ENCODE results near the gene SOCS3.
A peak's percentile ranks its signal among the peaks of the same experiment; 100 is the strongest.

Gene SOCS3

GRCh38 chr17:78307887-78308638 lies 51.8 kb downstream of the SOCS3 start:
- TF ChIP-seq CTCF (IDR thresholded peaks at IDR 0.05; ENCODE audit: low read depth, low read length), result no peak
- TF ChIP-seq POLR2A (IDR thresholded peaks at IDR 0.05; ENCODE audit: extremely low read depth, insufficient read length), result no peak
- no peak for TF ChIP-seq MAX (IDR thresholded peaks at IDR 0.05; ENCODE audit: low read depth, low read length)
- TF ChIP-seq MYC (IDR thresholded peaks at IDR 0.05; ENCODE audit: low read depth, low read length), result no peak
- H3K4me3 ChIP-seq (ENCODE audit: low read depth, low read length), result no peak overlapping the region
- DNase-seq (ENCODE audit: low read depth), result no peak

- peak; percentile 69 for DNase-seq (ENCODE audit: low read depth)
- no peak overlapping the region for H3K4me3 ChIP-seq (ENCODE audit: low read depth, low read length)
- no peak for TF ChIP-seq MYC (IDR thresholded peaks at IDR 0.05; ENCODE audit: low read depth, low read length)
- TF ChIP-seq MAX (IDR thresholded peaks at IDR 0.05; ENCODE audit: low read depth, low read length), result no peak
- no peak for TF ChIP-seq POLR2A (IDR thresholded peaks at IDR 0.05; ENCODE audit: extremely low read depth, insufficient read length)
- no peak for TF ChIP-seq CTCF (IDR thresholded peaks at IDR 0.05; ENCODE audit: low read depth, low read length)
These were observed 53.0 kb downstream of the SOCS3 start for GRCh38 chr17:78306913-78307312.

Measured in NB4 (cell line).